Pulmonary artery endothelial cell (primary cell): ENCODE results near the gene EGLN3. TPM values are rescaled to one million over a fixed set of nuclear protein-coding genes. Genes with fewer than 3 reads are reported as not detected.
"Not testable (repeated sequence)": the region's sequence is repeated elsewhere in the genome, so short reads cannot be mapped to it uniquely, and the experiment has no call there.

Source experiments
- DNase-seq: peaks from one replicate; pipeline ENCODE4 v3.0.0-alpha.2; 2011; ENCODE audit warnings: low read depth, low spot score
- total RNA-seq: library from RNA; depleted of rRNA; stranded (reverse); fragments of >200 nt; gene quantifications from 2 replicates; pipeline ENCODE4 v1.2.3, GENCODE V29; 2014

EGLN3 gene
- total RNA-seq, 1 donor from 2014 or later: 1.5 TPM

DNA sequence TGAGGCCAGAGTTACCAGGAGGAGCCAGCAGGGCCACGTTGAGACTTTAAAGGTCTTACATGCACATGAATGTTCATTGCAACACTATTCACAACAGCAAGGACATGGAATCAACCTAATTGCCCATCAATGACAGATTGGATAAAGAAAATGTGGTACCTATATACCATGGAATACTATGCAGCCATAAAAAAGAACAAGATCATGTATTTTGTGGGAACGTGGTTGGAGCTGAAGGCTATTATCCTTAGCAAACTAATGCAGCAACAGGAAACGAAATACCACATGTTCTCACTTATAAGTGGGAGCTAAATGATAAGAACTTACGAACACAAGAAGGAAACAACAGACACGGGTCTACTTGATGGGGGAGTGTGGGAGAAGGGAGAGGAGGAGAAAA, 11.6 kb upstream of the EGLN3 start:
- DNase-seq: not testable (repeated sequence)

DNA sequence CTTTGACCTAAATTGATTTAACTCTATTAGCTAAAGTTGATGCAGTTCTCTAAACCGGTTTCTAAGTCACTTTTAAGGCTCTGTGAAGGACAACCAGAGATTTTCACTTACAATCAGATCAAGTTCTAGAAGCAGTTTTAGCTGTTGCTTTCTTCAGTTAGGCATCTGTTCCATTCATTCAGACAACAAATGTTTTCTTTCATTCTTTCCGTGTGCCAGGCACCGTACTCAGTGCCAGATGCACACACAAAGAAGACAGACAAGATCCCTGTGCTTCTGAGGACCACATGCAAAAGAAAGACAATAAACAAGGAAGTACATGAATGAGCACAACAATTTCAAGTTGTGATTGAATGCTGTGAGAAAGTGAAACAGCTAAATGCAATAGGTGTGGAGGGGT, 11.1 kb upstream of the EGLN3 start:
- DNase-seq: no peak

DNA sequence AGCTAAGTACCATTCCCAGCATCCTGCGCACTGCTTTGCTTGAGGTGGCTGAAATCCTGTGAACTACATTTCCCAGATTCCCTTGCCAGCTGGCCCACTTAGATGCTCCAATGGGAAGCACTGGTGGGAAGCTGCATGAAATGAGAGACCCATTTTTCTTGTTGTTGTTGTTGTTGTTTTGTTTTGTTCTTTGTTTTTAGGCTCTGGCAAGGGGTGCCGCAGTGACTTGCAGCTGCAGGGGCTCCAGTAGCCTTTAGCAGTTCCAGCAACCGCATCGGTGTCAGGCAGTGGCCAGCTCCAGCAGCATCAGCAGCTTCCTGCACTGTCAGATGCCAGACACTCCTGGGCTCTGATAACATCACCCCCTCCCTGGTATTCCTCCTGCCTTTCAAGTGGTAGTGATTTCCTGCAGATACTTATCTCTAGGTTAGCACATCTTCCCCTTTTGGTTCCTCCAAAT, 8.8 kb upstream of the EGLN3 start:
- DNase-seq: no peak

DNA sequence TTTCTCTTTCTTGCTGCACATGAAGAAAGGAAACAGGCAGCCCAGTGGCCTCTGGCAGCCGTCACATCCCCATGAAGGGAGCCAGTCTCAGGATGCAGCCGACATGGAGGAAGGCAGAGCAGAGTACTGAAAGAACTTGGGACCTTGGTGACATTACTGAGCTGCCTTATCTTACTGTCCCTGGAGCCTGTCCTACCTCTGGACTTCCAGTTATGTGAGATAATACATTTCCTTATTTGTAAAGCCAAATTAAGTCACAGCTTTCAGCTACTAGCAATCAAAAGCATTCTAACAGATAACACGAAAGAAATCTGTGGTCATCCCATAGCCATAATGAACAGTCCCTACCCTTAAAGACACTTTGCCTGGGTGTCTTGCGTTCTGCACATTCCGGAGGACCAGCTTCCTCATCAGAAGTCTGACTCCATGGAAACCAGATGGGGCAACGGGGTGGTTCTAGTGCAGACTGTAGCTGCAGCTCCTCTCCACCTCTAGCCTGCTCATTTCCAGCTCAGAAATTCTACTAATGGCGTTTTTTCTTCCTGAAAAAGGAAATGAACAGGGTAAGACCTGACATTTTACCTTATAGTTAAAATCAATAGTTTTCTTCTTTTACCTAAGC, 7.8 kb upstream of the EGLN3 start:
- DNase-seq: no peak

DNA sequence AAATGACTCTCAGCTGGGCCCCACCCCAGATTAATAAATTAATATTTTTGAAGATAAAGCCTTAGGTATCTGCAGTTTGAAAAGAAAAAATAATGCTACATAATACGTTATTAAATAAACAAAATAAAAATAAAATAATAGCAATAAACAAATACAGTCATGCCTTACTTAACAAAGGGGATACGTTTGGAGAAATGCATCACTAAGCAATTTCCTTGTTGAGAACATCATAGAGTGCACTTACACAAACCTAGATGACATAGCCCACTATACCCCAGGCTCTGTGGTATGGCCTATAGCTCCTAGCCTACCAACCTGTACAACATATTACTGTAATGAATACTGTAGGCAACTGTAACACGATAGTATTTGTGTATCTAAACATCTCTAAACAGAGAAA, 7.1 kb upstream of the EGLN3 start:
- no peak for DNase-seq

DNA sequence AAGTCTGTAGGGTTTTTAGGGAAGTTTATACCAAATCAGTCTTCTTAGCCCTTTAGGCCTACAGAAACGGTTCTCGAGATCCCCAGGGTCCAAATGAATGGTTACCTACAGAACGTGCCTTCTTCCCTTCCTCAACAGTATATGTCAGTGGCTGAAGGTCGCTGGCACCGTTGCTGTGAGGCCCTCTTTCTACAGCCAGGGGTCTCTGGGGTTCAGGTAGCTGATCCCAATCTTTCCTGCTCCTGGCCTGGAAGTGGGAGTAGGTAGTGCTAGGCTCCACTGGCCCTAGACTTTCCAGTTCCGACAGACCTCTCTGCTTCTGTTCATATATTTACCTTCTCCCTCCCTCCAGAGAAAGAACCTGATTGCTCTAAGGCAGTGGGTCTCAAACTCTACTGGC, 6.4 kb upstream of the EGLN3 start:
- no peak for DNase-seq

DNA sequence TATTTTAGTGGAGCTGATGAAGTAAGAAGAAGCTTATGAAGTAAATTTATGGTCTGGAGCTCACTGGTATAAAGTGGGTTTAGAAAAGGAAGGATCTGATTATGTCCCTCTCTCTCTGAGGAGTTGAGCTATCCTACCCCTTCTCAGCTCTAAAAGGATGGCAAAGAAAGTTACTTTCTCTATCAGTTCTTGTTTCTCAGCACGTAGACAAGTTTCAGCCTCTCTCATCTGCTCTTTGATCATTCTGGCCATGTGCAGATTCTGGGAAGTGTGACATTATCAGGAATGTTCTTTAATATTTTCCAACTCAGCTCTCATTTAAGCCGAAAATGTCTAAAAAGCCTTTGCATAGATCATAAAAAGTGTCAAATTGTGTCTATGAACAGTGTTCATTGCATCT, 5.8 kb upstream of the EGLN3 start:
- DNase-seq: no peak

DNA sequence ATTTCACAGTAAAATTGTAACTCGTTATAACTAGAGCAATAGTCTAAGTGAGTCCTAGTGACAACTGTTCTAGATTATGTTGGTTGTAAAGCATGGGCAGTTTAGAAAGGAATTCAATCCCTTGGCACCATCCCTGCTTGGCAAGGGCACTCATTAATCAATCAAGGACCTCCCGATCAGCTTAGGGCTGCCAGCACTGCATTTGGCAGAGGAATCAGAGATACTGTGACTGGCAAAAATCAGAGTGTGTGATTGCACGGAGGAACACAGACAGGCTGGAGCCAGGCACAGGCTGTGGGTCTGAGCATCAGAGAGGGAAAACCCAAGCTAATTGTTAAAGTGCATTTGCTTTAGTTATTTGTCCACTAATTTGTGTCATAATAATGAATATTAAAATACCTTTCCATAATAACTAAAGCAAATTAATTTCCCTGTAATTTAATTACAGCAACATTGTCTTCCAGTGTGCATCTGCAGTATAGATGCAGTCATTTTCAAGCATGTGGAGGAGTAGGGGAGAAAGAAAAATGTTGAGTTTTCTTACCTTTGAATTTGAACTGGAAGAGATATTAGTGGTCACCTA, 3.2 kb upstream of the EGLN3 start:
- DNase-seq: no peak

DNA sequence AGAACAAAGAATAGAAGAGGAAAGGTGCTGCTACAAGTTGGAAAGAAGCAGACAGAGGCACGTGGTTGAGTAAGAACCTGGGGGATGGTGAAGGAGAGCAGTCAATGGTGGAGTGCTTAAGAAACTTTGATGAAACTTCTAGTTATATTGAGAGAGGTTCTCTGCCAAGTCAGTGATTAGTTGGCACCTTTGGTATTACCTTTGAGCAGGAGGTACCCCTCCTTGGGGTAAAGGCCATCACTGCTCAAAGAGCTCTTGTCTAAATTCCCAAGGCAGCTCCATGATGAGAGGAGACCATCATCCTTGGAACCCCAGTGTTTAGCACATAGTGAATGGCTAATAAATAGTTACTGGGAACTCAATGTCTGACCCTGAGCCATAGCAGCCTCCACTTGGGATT, 1.7 kb upstream of the EGLN3 start:
- DNase-seq: no peak

DNA sequence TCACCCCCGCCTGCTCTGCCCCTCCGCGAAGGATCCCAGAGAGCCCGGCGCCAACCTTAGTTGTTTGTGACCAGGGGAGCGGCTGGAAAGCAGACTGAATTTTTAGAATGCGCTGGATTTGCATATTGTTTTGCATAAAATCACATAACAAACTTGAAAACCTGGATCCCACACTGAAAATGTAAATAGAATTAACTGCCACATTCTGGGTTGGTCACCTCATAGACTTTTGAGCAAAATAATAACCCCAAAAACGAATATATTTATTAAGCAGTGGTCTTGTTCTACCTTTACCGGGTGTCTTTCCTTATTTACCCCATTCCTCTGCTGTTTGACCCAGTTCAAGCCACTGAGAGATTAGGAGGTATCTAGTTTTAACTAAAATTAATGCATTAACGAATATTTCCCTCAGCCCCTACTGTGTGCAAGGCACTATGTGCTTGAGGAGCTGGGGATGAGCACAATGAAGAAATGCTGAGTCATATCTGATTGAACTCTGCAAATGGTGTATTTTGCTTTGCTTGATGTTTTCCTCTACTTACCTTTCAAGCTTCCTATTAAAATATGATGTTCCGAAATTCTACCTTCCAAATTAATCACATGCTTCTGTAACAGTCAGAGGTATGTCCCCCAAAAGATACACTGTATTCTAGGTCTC, 438 bp upstream of the EGLN3 start:
- no peak for DNase-seq

DNA sequence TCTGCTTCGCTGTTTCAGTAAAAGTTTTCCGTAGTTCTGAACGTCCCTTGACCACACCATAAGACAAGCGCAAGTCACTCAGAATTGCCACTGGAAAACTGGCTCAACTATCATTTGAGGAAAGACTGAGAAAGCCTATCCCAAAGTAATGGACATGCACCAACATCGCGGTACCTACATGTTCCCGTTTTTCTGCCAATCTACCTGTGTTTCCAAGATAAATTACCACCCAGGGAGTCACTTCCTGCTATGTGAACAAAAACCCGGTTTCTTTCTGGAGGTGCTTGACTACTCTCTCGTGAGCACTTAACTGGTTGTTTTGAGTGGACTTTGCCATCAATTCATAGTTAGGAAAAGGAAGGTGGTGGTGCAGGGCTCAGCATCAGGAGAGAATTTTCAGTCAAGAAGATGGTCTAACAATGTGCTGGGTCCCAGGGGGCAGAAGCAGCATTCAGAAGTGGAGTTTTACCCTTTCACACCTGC, 1.4 kb downstream of the EGLN3 start:
- DNase-seq: no peak

DNA sequence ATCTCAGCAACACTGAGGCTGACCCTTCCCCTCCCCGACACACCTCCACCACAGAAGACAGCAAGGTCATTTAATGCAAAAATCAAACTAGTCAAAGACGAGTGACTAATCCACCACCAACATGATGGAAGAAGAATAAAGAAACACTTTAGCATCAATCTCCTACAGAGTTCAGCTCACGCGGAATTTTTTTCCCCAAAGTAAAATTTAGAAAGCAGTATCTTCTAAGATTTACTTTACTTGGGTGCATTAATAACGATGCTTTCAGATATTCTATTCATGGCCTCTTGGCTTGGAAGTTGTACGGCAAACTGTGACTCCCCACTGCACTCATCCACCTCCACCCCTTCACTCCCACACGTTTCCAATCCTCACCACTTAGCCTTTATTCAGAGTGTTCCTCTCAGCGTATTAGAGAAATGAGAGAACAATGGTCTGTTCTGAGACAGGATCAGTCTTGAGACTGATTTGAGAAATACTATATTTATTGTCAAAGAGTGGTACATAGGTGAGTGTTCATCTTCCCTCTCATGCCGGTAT, 1.9 kb downstream of the EGLN3 start:
- no peak for DNase-seq

DNA sequence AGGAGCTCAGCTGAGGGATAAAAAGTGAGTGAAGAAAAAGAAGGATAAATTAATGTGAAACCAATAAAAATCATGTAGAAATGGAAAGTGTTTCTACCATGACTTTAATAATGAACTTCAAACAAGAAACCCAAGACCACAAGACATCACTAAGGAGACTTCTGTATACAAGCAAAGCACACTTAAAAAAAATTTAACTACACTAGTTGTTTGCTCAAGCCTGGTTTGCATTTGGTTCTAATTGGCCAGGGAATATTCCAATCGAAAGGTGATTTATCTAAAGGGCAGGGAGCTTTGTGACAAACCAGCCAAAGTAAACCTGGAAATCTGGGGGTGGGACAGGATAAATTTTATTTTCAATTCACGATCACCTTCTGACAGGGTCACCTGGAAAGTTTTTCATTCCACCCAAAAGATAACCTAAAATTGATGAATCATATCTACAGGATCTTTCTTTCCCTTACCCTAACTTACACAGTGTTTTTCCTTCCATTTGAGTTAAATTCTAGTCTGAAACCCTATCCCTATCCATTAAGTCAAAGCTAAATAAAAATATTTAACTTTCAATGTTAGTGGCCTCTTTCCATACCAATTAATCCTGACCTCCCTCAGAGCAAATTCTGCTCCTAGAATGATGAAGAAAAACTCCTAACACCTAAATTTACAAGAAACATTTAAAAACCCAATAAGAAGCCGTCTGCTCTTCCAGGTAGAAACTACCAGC, 2.6 kb downstream of the EGLN3 start:
- DNase-seq: no peak

DNA sequence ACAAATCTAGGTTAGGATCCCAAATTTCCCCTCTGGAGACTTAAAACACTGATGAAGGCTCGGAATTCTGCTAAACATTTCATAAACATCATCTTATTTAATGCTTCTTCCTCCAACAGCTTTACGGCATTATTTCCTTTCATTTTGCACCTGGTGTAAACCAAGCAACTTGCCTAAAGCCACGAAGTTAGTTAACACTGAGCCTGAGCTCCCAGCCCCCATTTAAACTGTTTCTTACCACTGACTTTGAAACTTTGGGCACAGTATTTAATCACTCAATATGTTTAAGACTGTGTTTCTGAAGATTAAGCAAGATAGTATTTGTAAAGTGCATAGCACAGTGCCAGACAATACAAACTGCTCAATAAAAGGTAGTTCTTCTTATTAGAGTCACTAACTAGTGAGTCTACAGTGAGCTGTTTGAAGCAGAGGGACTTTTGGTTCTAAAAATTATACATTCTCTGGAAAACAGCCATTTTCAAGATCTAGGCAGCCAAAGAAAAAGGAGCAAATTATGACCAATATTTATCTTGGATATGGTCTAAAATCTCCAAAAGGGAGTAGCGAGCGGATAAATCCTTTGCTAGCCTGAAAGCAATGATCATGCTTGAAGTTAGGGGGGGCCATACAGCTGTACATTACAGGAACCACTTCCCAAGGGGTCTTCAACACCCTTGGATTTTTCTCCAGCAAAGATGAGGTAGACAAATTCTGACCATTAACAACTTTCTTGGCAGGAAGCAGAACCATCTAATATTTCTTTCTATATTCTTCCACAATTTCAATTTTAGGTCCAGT, 4.0 kb downstream of the EGLN3 start:
- DNase-seq: no peak

DNA sequence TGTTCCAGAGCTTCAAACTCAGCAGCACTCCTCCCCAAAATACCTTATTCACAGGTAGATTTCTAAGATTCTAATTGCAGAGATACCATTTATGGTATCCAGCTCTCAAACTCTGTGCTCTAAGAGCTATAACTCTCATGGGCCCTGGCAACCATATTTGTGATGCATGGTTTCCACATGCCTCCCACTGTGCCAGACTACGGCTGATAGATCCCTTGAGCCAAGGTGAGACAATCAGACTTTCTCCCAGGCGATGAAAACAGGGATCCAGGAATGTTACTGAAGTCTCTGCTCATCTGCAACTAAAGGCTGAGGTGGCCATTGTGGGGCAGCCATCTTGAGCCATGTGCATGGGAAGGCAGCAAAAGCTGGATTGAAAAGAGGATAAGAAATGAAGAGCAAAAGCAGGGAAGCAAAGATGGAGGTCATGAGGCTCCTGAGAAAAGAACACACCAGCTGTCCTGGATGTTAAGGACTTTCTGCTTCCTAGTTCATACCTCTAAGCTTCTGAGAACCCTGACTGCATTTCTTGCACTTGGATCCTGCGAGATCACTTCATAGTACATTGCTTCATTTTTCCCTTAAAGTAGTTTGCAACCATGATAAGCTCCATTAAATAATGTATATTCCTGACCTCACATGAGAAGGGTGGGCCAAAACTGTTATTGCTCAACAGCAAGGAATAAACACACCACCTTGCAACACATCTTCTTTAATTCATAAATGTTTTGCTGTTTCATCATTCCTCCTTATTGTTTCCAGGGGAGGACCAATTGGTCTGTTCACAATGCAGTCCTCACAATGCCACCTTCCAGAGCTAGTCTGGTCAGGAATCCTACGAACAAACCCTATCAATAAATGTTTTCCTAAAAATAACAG, 5.4 kb downstream of the EGLN3 start:
- DNase-seq: no peak

DNA sequence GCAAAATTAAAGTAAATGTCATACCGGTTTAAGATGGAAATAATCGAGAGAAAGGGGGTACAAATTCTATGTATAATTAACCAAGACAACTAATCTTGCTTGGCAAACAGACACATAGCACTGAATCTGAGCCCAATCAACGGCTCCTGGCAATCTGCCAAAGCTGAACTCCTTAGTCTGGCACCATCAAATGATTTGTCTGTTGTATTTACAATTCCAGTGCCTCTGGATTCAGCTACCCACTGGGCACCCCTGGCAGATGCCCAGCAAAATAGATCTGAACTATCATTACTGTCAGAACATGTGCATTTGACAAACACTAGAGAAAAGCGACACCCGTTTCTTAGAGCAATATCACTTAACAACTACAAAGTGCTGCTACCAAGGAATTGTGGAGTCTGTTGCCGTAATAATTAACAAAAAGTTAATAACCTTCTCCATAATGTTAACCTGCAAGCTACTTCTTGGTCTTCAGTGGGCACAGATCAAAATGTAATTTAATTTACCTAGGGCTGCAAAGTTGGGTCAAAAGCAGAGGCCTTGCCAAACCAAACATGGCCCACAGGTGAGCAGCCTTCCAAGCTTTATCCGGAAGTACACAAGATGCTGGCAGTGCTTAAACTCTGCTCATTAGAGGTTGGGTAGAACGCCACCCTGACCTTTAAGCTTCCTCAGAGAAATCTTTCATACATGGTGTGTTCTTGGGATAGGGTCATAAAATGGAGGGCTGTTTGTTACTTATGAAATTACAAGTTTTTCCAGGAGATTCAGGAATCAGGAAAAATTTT, 7.6 kb downstream of the EGLN3 start:
- DNase-seq: no peak

DNA sequence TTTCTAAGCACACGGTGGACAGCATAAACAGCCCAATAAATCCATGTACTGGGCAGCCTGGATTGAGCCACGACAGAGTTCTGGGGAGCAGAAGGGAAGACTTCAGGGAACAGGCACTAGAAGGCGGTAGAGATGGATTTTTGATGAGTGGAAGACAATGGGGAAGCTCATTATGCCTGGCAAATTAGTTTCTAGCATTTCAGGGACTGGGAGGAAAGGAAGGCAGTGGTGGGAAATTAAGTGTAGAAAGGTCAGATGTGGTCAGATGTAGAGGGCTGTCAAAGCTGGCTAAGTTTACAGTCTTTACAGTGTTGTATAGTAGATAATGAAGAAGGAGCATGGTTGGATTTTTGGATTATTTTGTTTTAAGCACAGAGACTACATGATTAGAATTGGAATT, 9.2 kb downstream of the EGLN3 start:
- no peak for DNase-seq

DNA sequence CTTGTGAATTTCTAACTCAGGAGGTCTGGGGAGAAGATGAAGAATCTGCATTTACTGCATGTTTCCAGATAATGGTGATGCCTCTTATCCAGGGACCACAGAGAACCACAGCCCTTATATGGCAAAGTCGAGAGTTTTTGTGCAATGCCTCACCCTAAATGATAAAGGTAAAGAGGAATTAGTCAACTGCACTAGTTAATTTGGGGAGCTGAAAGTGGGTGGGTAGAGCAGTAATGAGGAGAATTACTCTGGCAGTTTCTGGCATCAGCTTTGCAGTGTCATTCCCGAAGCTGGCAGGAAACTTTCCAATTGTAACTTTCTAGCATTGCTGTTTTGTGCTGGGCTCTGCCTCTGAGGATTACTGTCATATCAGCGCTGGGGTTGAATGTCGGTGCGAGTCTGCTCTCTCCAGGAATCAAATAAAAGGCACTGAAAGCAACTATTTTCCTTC, 10.3 kb downstream of the EGLN3 start:
- no peak for DNase-seq
